Esophagus muscularis mucosa (tissue), 4 donors: ENCODE data around the gene SH3PXD2A. TPM values are rescaled to one million over a fixed set of nuclear protein-coding genes. Genes with fewer than 3 reads are reported as not detected.

Experiments
- DNase-seq: peaks from one replicate; pipeline ENCODE4 v3.0.0-alpha.2; 2017; ENCODE audit errors: extremely low spot score
- H3K27ac ChIP-seq, 4 donors: fragments of 200-600 bp; sonication (generic); replicated peaks in 1 of 4; 1 replicate in 3 of 4; 2 replicates in 1 of 4; pipeline ENCODE4 v1.5.1; 2016 to 2019; ENCODE audit warnings: mild to moderate bottlenecking in 1 of 4
- H3K27me3 ChIP-seq, 4 donors: fragments of 200-600 bp; sonication (generic); one replicate each; pipeline versions ENCODE4 v1.5.1 to v1.6.0; 2016 to 2019
- H3K36me3 ChIP-seq, 4 donors: fragments of 200-600 bp; sonication (generic); one replicate each; pipeline ENCODE4 v1.5.1; 2016 to 2019
- H3K4me1 ChIP-seq, 4 donors: fragments of 200-600 bp; sonication (generic); one replicate each; pipeline ENCODE4 v1.5.1; 2016 to 2019
- H3K4me3 ChIP-seq, 4 donors: fragments of 200-600 bp; sonication (generic); 1 replicate in 2 of 4; 2 replicates in 2 of 4; pipeline ENCODE4 v1.5.1; 2016 to 2019; ENCODE audit warnings: mild to moderate bottlenecking in 4 of 4, moderate library complexity in 1 of 4
- H3K9me3 ChIP-seq, 4 donors: fragments of 200-600 bp; sonication (generic); 1 replicate in 3 of 4; 2 replicates in 1 of 4; pipeline ENCODE4 v1.5.1; 2016 to 2019
- CTCF ChIP-seq, 3 experiments: fragments of 200-600 bp in 2 of 3; fragments of 450-650 bp in 1 of 3; sonication (generic) in 2 of 3; IDR thresholded peaks; one replicate each; pipeline ENCODE4 v1.5.1; 2017 to 2019; ENCODE audit warnings: antibody characterized with exemption in 3 of 3, mild to moderate bottlenecking in 2 of 3, moderate library complexity in 1 of 3
- EP300 ChIP-seq: sonication (generic); formaldehyde crosslinking; IDR thresholded peaks from one replicate; pipeline ENCODE4 v1.6.1; 2017; ENCODE audit warnings: antibody characterized with exemption
- POLR2A ChIP-seq: fragments of 450-650 bp; IDR thresholded peaks from one replicate; pipeline ENCODE4 v1.6.1; 2017; ENCODE audit warnings: antibody characterized with exemption, moderate library complexity, mild to moderate bottlenecking, low read depth
- POLR2AphosphoS5 ChIP-seq, 2 donors: sonication (generic); formaldehyde crosslinking; IDR thresholded peaks; one replicate each; pipeline ENCODE4 v1.6.1; 2017; ENCODE audit warnings: antibody characterized with exemption in 2 of 2
- WGBS: methylation state at CpG from one replicate; pipeline ENCODE4 v1.1.5; 2018; 5-methylcytosine and 5-hydroxymethylcytosine counted together
- intact Hi-C: fragments of 100-400 bp; cut with DNase I; formaldehyde crosslinking; loops from one replicate; pipeline ENCODE4 v1.15.1; 2023
- total RNA-seq, 4 donors: library from RNA; depleted of rRNA; stranded (reverse); fragments of >200 nt; gene quantifications; one replicate each; pipeline versions ENCODE4 v1.1.0 to v1.2.1, GENCODE V29; 2016

The SH3PXD2A gene
- total RNA-seq, 4 donors from 2014 or later, result 30.5 to 69.3 (median 40.0) TPM

GRCh38 chr10:103784089-103784488, 71.3 kb downstream of the SH3PXD2A start:
- no peaks in the 10 kb centered on the region for H3K9me3 ChIP-seq
- no peak for TF ChIP-seq EP300
- no peak for TF ChIP-seq POLR2A
- TF ChIP-seq CTCF (IDR thresholded peaks at IDR 0.05), result no peak
- no peak for TF ChIP-seq POLR2AphosphoS5 (IDR thresholded peaks at IDR 0.05)
- no peak for DNase-seq
- no peaks in the 10 kb centered on the region for H3K27me3 ChIP-seq
- intact Hi-C loops, result no loop called here
- H3K4me1 ChIP-seq, result peaks cover 36 to 73% (median 57%) of the 10 kb centered on the region in 4 donors
- H3K4me3 ChIP-seq, result no peak overlapping the region
- H3K36me3 ChIP-seq, result no peaks in the 10 kb centered on the region
- WGBS, result 75% methylated on average over 8 of the region's 8 CpGs
- H3K27ac ChIP-seq, result no peak overlapping the region

- DNase-seq, result no peak
- no peaks in the 10 kb centered on the region for H3K36me3 ChIP-seq
- no peak for TF ChIP-seq EP300
- no peak for TF ChIP-seq CTCF (IDR thresholded peaks at IDR 0.05)
- no peak for TF ChIP-seq POLR2AphosphoS5 (IDR thresholded peaks at IDR 0.05)
- TF ChIP-seq POLR2A, result no peak
- H3K9me3 ChIP-seq, result no peaks in the 10 kb centered on the region
- no peaks in the 10 kb centered on the region for H3K27me3 ChIP-seq
- intact Hi-C loops, result no loop called here
- H3K4me1 ChIP-seq, result peaks cover 41 to 73% (median 59%) of the 10 kb centered on the region in 4 donors
- WGBS, result 40% methylated on average over 6 of the region's 7 CpGs
- H3K27ac ChIP-seq, result no peak overlapping the region
- H3K4me3 ChIP-seq, result no peak overlapping the region
Measured at GRCh38 chr10:103783681-103784080, 71.7 kb downstream of the SH3PXD2A start.

- H3K9me3 ChIP-seq, result no peaks in the 10 kb centered on the region
- peaks cover 41 to 79% (median 65%) of the 10 kb centered on the region in 4 donors for H3K4me1 ChIP-seq
- WGBS, result 60% methylated on average over 4 of the region's 6 CpGs
- no peak overlapping the region for H3K27ac ChIP-seq
- no peaks in the 10 kb centered on the region for H3K27me3 ChIP-seq
- no peak for DNase-seq
- no peaks in the 10 kb centered on the region for H3K36me3 ChIP-seq
- TF ChIP-seq CTCF (IDR thresholded peaks at IDR 0.05) (no peak), POLR2AphosphoS5 (IDR thresholded peaks at IDR 0.05) (no peak), EP300 (no peak), POLR2A (no peak)
- intact Hi-C loops, result no loop called here
- no peak overlapping the region for H3K4me3 ChIP-seq
Measured at GRCh38 chr10:103781329-103782061, 73.9 kb downstream of the SH3PXD2A start.

- no peaks in the 10 kb centered on the region for H3K27me3 ChIP-seq
- DNase-seq, result no peak
- peaks cover 41 to 70% (median 55%) of the 10 kb centered on the region in 4 donors for H3K4me1 ChIP-seq
- 82% methylated on average over 7 of the region's 8 CpGs for WGBS
- H3K27ac ChIP-seq, result peak overlapping the region in 2 of 4 donors; percentile 27 to 34
- intact Hi-C loops, result no loop called here
- H3K9me3 ChIP-seq, result no peaks in the 10 kb centered on the region
- H3K4me3 ChIP-seq, result no peak overlapping the region
- no peaks in the 10 kb centered on the region for H3K36me3 ChIP-seq
- no peak for TF ChIP-seq EP300
- no peak for TF ChIP-seq POLR2A
Measured at GRCh38 chr10:103780242-103781149, 74.9 kb downstream of the SH3PXD2A start.
